Gastroesophageal sphincter (tissue), 3 donors: ENCODE data around the gene CIB4.

ENCODE experiments used
- CTCF ChIP-seq, 4 experiments: fragments of 200-600 bp in 2 of 4; fragments of 450-650 bp in 2 of 4; sonication (generic) in 1 of 4; IDR thresholded peaks; one replicate each; pipeline ENCODE4 v1.5.1; 2017 to 2019; ENCODE audit warnings: antibody characterized with exemption in 4 of 4, mild to moderate bottlenecking in 2 of 4, moderate library complexity in 2 of 4
- EP300 ChIP-seq: sonication (generic); formaldehyde crosslinking; IDR thresholded peaks from one replicate; pipeline ENCODE4 v1.6.1; 2017; ENCODE audit warnings: antibody characterized with exemption, mild to moderate bottlenecking
- POLR2AphosphoS5 ChIP-seq: sonication (generic); formaldehyde crosslinking; IDR thresholded peaks from one replicate; pipeline ENCODE4 v1.6.1; 2017; ENCODE audit warnings: antibody characterized with exemption

GRCh38 chr2:26615336-26615859 lies 25.8 kb downstream of the CIB4 start:
- no peak for TF ChIP-seq CTCF (IDR thresholded peaks at IDR 0.05)
- TF ChIP-seq POLR2AphosphoS5, result no peak
- no peak for TF ChIP-seq EP300
